HG03097 (cell line): Measurements from ENCODE around the gene CORO2A.
A peak's percentile ranks its signal among the peaks of the same experiment; 100 is the strongest.
"Not testable (repeated sequence)": the region's sequence is repeated elsewhere in the genome, so short reads cannot be mapped to it uniquely, and the experiment has no call there.

Source experiments
- ATAC-seq: cut with Tn5 transposase; IDR thresholded peaks from one replicate; pipeline ENCODE4 v1.9.1; 2021; ENCODE audit not compliant: unreplicated experiment, low FRiP score

Gene CORO2A

DNA sequence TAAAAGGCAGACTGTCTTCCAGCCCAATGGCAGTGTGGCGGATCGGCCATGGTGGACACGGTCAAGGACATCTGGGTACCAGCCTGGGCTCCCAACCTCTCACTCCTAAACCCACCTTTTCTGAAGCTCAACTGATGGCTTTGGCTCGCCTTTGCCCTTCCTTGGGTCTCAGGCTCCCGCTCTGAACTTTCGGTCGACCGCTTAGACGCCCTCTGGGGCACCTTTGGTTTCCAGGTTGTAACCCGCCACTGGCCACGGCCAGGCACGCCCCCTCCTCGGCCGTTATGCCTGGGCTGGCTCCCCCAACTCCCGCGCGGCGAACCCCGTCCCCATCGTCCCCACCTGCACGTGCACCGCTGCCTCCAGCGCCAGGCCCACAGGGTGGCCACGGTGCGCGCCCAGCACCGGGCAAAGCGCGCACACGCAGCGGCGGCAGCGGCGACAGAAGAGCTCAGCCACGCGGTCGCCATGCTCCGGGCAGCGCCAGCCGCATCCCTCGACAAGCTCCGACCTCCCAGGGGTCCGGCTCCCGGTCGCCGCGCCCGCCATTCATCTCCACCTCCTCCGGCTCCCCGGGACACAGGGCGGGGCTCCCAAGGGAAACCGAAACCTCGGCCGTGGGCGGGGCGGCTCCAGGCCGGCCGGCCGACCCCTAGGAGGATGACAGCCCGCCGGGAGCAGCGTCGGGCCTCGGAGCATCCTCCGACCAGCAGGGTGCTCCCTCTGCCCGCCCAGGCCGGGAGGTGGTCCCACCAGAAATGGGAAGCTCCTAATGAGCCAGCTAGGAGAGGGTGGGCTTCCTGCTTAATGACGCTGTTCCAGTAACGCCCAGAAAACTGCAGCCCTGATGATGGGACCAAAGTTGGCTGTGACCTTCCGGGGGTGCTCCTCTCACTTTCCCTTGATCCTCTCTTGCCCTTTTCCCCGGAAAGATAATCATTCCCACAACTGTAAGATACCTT lies 73.5 kb downstream of the CORO2A start, which contains the start of gene TRIM14:
Gene TRIM14 (minus strand): TSS at position 583 of the 962 bp plus-strand sequence. CDS start 34 bp downstream, at position 549.
- peak; percentile 55 for ATAC-seq

DNA sequence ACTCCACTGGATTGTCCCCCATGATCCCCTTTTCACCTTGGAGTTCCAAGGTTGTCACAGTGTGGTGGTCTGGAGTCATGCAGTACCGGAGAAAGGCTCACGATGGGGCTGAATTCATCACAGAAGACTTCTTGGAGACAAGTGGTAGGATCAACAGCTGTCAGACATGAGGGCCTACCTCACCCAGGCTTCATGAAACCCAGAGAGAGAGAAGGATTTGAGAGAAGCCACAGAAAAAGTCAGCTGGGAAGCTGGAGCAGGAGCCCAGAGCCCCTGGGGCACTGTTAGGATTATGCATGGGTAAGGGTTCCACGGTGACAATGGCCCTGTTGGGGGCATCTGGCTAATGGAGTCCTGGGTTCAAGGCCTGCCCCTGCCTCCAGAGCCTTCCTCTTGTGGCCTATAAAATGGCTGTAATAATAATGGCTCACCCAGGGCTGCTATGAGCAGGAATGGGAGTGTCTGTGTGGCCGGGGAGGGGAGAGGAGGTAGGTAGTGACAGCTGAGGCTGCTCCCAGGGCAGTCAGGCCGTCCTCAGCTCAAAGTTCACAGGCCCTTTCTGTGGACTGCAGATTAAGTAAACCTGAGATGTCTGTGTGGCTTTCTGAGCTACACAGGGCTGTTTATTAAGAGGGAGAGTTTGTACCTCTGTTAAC lies 74.3 kb downstream of the CORO2A start:
- peak; percentile 33 for ATAC-seq

DNA sequence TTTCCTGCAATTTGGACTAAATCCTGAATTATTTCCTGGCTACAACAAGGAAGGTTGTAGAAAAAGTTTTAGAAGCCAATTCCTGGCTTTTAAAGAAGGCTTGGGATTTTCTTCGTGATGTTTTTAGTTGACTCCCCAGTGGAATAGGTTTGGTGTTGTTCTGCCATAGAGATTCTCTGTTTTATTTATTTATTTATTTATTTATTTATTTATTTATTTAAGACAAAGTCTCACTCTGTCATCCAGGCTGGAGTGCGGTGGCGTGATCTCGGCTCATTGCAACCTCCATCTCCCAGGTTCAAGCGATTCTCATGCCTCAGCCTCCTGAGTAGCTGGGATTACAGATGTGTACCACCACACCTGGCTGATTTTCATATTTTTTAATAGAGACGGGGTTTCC lies 75.3 kb downstream of the CORO2A start:
- not testable (repeated sequence) for ATAC-seq

DNA sequence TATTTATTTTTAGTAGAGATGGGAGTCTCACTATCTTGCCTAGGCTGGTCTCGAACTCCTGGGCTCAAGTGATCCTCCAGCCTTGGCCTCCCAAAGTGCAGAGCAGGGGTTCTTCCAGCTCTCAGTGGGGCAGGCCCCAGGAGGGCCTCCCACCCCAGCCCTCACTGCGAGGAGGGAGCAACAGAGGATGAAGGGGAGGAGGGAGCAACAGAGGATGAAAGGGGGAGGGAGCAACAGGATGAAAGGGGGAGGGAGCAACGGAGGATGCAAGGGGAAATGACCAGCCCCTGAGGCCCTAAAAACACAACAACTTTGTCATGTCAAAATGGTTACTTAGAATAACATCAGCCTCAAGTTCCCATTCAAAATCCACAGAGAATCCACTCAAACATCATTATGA lies 83.4 kb downstream of the CORO2A start:
- ATAC-seq = no peak

DNA sequence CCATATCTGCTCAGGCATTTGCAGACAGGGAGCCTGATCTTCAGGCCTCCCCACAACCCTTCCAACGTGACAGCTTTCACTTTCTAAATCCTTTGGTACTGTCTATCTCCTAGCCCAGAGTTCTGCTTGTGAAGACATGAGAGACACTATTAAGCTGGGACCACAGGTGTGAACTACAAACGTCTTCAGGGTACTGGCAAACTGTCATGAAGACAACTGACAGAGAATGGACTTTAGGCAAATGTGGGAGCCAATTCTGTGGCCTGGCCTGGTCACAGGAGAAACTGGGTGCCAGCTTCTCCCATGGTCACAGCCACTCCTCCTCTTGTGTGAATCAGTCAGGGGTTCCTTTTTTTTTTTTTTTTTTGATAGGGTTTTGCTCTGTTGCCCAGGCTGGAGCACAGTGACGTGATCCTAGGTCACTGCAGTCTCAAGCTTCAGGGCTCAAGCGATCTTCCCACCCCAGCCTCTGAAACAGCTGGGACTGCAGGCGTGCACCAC lies 83.9 kb downstream of the CORO2A start:
- peak; percentile 51 for ATAC-seq

DNA sequence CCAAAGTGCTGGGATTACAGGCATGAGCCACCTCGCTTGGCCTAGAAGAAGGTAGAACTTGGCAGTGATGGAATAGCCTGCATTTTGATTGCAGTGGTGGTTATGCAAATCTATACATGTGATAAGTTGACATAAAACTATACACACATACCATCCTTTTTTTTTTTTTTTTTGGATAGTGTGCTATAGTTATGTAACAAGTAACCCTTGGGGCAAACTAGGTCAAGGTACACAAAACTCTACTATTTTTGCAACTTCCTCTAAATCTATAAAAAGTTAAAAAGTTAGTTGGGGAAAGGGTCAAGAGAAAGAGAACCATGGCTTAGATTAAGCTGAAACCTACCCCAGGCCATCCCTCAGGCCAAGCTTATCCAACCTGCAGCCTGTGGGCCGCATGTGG lies 84.5 kb downstream of the CORO2A start:
- ATAC-seq = no peak

DNA sequence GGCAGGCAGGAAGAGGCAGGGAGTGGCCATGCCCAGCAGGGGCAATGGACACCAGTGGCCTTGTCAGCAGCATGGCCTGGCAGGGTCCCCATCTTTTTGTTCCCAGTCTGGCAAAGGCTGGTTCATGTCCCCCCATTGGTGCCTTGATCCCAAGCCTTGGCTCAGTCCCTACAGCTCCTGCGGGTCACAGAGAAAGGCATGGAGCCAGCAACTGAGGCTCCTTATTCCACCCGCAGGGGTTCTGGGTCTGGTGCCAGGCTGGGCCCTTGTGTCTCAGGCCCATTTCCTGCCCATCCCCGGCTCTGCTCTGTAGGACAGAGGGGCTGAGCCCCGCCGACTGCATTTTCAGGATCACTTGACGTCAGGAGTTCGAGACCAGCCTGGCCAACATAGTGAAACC lies 87.4 kb downstream of the CORO2A start:
- ATAC-seq = no peak

DNA sequence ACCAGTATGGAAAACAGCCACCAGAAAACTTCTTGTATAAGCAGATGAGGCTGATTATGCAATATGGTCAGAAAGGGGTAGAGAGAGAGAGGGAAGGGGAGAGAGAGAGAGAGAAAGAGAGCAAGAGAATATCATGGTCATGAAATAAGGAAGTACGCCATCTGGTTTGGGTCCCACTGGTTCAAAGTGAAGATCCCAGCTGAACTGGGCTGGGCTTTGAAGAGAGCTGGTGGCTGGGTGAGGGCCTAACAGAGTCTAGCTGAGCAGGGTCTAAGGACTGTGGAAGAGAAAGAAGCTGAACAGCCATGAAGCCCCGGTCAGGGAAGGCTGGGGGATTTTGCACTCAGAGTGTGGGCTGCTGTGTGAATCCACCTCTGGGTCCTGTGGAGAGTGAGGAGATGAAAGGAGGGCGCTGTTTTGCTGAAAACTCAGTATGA lies 88.0 kb downstream of the CORO2A start:
- no peak for ATAC-seq

DNA sequence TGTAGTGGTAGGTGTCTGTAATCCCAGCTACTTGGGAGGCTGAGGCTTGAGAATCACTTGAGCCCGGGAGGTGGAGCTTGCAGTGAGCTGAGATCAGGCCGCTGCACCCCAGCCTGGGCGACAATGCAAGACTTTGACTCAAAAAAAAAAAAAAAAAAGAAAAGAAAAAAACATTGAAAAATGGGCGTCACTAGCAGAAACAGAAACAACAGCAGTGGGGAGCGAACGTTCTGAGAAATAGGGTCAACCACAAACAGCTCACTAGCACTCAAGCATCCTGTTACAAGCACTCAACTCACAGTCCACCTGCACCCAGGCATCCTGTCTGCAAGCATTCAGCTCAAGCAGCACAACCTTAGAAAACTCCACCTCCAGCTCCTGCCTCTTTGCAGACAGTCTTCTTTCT lies 90.6 kb downstream of the CORO2A start:
- peak; percentile 96 for ATAC-seq

DNA sequence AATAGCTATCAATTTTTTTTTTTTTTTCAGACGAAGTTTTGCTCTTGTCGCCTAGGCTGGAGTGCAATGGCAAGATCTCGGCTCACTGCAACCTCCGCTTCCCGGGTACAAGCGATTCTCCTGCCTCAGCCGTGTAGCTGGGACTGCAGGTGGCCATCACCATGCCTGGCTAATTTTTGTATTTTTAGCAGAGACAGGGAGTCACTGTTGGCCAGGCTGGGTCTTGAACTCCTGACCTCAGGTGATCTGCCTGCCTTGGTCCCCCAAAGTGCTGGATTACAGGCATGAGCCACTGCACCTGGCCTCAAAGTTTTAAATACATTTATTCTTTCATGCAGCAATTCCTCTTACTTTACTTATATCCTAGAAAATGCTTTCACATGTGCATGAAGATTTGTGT lies 91.0 kb downstream of the CORO2A start:
- no peak for ATAC-seq

DNA sequence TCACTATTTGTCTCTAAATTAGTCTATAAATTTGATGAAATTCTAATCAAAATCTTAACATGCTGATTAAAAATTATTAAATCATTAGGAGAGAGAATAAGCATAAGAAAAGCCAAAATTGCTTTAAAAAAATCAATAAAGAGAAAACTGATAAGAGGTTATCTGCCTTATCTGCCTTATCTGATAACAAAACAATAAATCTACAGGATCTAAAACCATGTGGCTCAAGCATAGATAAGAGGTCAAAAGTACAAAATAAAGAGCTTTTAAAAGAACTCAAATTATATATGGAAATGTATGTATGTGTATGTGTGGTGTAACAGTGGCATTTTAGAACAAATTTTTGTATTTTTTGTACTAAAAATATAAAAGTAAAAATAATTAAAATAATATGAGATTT lies 92.0 kb downstream of the CORO2A start:
- ATAC-seq = no peak

DNA sequence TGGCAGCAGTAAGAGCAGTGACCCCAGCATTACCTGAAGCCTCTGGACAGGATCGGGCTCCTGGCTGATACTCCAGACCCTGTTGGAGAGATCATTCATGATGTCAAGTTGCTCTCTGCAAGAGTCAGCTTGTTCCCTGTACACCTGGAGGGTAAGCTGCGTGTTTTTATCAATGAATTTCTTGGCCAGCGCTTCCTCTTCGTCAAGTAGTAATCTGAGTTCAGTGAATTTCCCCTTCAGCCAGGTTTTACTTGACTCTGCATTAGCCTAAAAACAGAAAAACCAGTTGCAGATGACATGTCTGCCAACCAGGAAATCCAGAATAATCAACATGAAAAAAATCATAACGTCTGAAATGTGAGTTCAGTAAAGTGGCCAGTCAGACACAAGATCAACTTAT lies 92.5 kb downstream of the CORO2A start:
- no peak for ATAC-seq

DNA sequence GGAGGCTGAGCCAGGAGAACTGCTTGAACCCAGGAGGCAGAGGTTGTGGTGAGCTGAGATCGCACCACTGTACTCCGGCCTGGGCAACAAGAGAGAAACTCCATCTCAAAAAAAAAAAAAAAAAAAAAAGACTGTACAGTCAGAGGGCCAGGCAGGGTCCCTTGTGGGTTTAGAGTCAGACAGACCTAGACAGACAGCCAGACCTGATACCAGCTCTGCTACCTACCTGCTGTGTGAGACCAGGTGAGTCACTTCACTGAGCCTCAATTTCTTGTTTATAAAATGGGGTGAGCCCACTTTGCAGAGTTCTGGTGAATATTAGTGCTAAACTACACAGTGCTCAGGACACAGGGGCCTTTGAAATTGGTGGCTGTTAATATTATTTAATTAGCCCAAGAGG lies 93.1 kb downstream of the CORO2A start:
- no peak for ATAC-seq

DNA sequence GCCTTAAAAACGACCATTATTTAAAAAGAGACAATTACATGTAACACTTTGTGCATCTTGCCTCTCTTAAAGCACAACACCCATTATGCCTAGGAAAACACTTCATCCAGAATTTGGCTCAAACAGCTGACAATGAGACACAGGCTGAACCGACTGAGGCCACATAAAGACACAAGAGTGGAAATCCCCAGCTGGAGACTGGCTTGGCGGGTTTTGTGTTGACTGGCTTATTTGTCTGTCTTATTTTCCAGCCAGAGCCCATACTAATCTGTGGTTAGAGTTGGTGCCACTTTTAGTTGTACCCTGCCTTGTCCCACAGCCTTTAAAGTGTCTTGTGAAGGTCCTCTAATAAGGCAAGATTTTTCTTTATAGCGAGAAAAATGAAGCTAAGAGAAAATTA lies 94.6 kb downstream of the CORO2A start:
- no peak for ATAC-seq

DNA sequence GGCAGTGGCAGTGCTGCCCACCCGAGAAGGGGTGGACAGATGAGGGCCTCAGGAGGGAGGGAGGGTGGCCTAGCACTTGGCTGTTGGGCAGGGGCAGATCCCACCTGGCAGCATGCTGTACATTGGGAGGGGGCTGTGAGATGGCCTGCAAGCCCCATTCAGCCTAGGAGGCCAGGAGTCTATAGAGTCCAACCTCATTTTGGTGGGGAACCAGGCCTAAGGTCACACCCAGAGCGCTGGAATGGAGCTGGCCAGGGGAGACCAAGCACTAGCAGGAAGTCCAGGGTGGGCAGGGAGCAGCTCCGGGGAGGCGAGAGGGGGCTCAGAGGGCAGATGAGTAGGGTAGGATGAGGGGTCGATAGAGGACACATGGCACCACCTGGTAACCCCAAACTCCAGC lies 96.3 kb downstream of the CORO2A start:
- no peak for ATAC-seq

DNA sequence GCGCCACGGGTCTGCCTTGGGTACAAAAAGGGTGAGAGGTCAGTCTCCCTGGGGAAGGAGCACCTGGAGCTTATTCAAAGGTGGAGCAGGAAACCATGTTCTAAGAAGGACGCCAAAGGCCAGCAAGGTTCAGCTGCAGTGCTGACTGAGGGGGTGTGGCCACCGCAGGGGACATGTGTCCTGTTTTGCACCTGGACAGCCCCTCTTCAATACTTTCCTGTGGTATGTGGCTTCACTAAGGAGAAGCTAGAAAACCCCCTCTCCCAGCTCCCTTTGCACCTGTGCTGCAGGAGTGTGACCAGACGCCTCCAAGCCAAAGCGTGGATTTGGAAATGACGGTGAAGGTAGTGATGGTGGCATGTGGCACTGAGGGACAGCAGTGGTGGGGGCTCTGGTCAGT lies 97.0 kb downstream of the CORO2A start:
- no peak for ATAC-seq

DNA sequence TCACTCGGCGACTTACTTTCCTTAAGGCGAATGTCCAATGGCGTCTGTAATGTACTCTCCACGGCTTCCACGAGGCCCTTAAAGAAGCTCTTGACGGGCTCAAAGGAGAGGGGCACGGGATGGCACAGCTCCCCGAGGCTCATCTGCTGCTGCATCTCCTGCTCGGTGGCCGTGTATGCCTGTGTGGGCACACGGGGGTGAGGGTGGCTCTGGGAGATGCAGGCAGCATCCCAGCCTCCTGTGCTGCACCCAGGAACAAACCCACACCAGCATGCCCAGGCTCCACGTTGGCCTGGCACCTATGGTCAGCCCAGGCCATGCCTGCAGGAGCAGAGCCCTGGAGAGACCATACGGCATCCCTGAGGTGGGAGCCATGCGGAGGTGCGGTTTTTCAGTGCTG lies 97.6 kb downstream of the CORO2A start:
- ATAC-seq = no peak

DNA sequence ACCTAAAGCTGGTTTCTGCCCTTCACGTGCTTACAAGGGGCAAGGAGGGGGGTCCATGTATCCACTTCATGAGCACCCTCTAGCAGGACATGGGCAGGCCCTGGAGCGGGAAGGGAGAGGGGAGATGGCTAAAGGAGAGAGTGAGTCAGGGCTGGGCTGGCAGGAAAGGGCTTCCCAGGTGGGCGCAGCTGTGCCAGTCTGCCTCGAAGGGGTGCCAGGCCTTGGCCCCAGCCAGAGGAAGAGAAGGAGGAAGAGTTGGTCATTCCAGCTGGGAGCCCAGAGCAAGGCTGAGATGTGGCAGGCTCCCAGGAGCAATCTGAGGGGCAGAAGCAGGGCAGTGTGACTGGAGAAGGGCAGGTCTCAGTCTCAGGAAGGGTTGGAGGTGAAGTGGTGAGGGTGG lies 98.1 kb downstream of the CORO2A start:
- ATAC-seq = no peak

DNA sequence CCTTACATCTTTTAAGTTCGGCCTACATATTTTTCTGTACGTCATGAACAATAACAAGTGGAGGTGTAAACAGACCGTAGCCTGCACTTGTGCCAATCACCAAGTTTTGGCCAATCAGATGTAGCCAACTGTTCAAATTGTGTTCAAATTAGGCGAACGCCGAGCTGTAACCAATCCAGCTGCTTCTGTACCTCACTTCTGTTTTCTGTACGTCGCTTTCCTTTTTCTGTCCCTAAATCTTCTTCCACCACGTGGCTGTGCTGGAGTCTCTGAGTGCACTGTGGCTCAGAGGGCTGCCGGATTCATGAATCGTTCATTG lies 99.9 kb downstream of the CORO2A start:
- no peak for ATAC-seq

DNA sequence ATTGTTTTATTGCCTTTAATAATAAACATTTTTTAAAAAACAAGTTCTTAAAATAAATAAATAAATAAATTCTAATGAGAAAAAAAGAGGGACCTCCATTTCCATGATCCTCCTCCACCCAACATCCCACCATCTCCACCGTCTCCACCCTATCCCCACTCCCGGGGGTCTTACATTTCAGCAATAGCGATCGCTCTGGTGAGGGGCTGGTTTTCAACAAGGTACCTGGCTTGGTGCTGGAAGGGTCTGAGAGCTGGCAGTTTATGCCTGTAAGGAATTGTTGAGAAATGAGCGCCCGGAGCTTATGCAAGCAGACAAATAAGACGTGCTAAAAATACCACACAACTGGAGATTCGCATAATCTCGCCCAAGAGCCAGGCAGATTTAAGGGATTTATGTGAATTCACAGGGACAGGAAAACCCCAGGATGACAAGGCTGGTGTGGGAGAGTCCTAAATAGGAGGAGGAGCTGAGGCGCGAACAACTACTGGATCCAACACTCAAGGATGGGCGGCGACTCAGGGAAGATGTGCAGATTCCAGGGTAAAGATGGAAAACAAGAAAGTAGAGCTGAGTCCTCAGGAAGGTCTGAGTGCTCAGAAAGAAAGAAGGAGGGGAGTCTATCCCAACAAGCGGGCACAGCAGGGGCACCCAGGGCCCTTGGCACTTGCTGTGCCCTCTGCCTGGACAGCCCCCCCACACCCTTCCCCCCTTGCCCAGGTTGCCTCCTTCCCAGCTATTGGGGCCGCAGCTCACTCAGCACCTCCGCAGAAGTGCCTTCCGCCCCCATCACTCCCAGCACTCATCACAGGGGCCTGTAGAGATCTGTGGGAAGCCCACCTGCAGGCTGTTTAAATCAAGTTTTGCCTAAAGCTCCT lies 100.5 kb downstream of the CORO2A start:
- no peak for ATAC-seq

DNA sequence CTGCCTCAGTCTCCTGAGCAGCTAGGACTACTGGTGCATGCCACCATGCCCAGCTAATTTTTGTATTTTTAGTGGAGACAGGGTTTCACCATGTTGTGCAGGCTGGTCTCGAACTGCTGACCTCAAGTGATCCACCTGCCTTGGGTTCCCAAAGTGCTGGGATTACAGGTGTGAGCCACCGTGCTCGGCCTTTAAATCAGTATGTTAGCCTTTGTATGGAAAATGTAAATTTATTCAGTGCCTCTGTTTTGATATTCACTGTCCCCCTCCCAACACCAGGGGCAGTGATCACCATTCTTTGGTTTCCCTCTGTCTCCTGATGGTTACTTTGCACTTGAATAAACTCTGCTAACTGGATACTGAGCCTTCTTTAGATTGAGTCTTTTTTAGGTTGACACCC lies 101.8 kb downstream of the CORO2A start:
- not testable (repeated sequence) for ATAC-seq
